H9 (cell line): ENCODE results near the gene SPTY2D1. TPM values are rescaled to one million over a fixed set of nuclear protein-coding genes. Genes with fewer than 3 reads are reported as not detected.

Experiments
- DNase-seq: peaks from one replicate; pipeline ENCODE4 v3.0.0-alpha.2; 2017
- H2AFZ ChIP-seq: one replicate; pipeline ENCODE4 v1.6.1; 2013; ENCODE audit warnings: mild to moderate bottlenecking, low read length, control low read depth, moderate library complexity
- H2AK5ac ChIP-seq: 2 replicates; pipeline ENCODE4 v1.6.1; 2013; ENCODE audit warnings: low read length, control low read depth, mixed read lengths; ENCODE audit not compliant: insufficient read length
- H2BK120ac ChIP-seq: one replicate; pipeline ENCODE4 v1.6.1; 2013; ENCODE audit warnings: low read depth, mild to moderate bottlenecking, low read length, control low read depth, inconsistent platforms; ENCODE audit not compliant: poor library complexity, severe bottlenecking
- H2BK12ac ChIP-seq: 2 replicates; pipeline ENCODE4 v1.6.1; 2013; ENCODE audit warnings: low read length, control low read depth, mixed read lengths, low read depth; ENCODE audit not compliant: insufficient read length
- H2BK15ac ChIP-seq: 2 replicates; pipeline ENCODE4 v1.6.1; 2013; ENCODE audit warnings: low read depth, low read length, control low read depth
- H2BK20ac ChIP-seq: one replicate; pipeline ENCODE4 v1.6.1; 2013; ENCODE audit warnings: low read depth, mild to moderate bottlenecking, low read length, control low read depth, inconsistent platforms; ENCODE audit not compliant: poor library complexity, severe bottlenecking
- H2BK5ac ChIP-seq: 2 replicates; pipeline ENCODE4 v1.6.1; 2013; ENCODE audit warnings: low read length, control low read depth, mixed read lengths; ENCODE audit not compliant: insufficient read length
- H3K14ac ChIP-seq: 2 replicates; pipeline ENCODE4 v1.6.1; 2013; ENCODE audit warnings: low read length, control low read depth; ENCODE audit not compliant: insufficient read depth
- H3K18ac ChIP-seq: 2 replicates; pipeline ENCODE4 v1.6.1; 2013; ENCODE audit warnings: low read depth, mild to moderate bottlenecking, mixed read lengths, low read length, control low read depth; ENCODE audit not compliant: insufficient read length
- H3K23ac ChIP-seq: 2 replicates; pipeline ENCODE4 v1.6.1; 2013; ENCODE audit warnings: low read length, control low read depth, mixed read lengths, low read depth; ENCODE audit not compliant: insufficient read length
- H3K23me2 ChIP-seq: 2 replicates; pipeline ENCODE4 v1.6.1; 2013; ENCODE audit warnings: low read depth, mild to moderate bottlenecking, mixed read lengths, low read length, control low read depth; ENCODE audit not compliant: insufficient read length, poor library complexity, severe bottlenecking
- H3K27ac ChIP-seq: 2 replicates; pipeline ENCODE4 v1.5.1; 2013; ENCODE audit warnings: low read length, control low read depth, mixed read lengths, low read depth; ENCODE audit not compliant: insufficient read length
- H3K27me3 ChIP-seq: 2 replicates; pipeline ENCODE4 v1.6.1; 2013; ENCODE audit warnings: low read length, control low read depth, inconsistent platforms; ENCODE audit not compliant: insufficient read depth
- H3K4ac ChIP-seq: 2 replicates; pipeline ENCODE4 v1.6.1; 2013; ENCODE audit warnings: low read depth, mild to moderate bottlenecking, control low read depth, inconsistent platforms, low read length, moderate library complexity
- H3K4me1 ChIP-seq: 2 replicates; pipeline ENCODE4 v1.6.1; 2013; ENCODE audit warnings: low read length, control low read depth, inconsistent platforms; ENCODE audit not compliant: insufficient read depth
- H3K4me2 ChIP-seq: 2 replicates; pipeline ENCODE4 v1.6.1; 2013; ENCODE audit warnings: low read length, control low read depth, mixed read lengths; ENCODE audit not compliant: insufficient read length, insufficient read depth
- H3K56ac ChIP-seq: 2 replicates; pipeline ENCODE4 v1.6.1; 2013; ENCODE audit warnings: low read depth, mild to moderate bottlenecking, mixed read lengths, low read length, control low read depth; ENCODE audit not compliant: insufficient read length
- H3K79me1 ChIP-seq: 2 replicates; pipeline ENCODE4 v1.6.1; 2013; ENCODE audit warnings: low read depth, mild to moderate bottlenecking, moderate library complexity, low read length, control low read depth, inconsistent platforms; ENCODE audit not compliant: insufficient read depth, poor library complexity, severe bottlenecking
- H3K79me2 ChIP-seq: 2 replicates; pipeline ENCODE4 v1.6.1; 2013; ENCODE audit warnings: low read length, control low read depth, inconsistent platforms; ENCODE audit not compliant: insufficient read depth
- H3K9ac ChIP-seq: 2 replicates; pipeline ENCODE4 v1.6.1; 2013; ENCODE audit warnings: low read length, control low read depth, mixed read lengths; ENCODE audit not compliant: insufficient read length; ENCODE audit errors: extremely low read depth
- H3K9me3 ChIP-seq: one replicate; pipeline ENCODE4 v1.6.1; 2013; ENCODE audit warnings: low read depth, low read length, inconsistent platforms; ENCODE audit not compliant: control insufficient read depth
- H3T11ph ChIP-seq: one replicate; pipeline ENCODE4 v1.6.1; 2013; ENCODE audit warnings: mild to moderate bottlenecking, low read length, control low read depth, inconsistent platforms
- H4K20me1 ChIP-seq: one replicate; pipeline ENCODE4 v1.6.1; 2013; ENCODE audit not compliant: control insufficient read depth, insufficient read length, insufficient read depth
- H4K5ac ChIP-seq: 2 replicates; pipeline ENCODE4 v1.6.1; 2013; ENCODE audit warnings: low read depth, mild to moderate bottlenecking, mixed read lengths, low read length, control low read depth; ENCODE audit not compliant: insufficient read length
- H4K8ac ChIP-seq: replicated peaks from 2 replicates; pipeline ENCODE4 v1.6.1; 2013; ENCODE audit warnings: low read length, control low read depth, mixed read lengths, low read depth; ENCODE audit not compliant: insufficient read length
- H4K91ac ChIP-seq: 2 replicates; pipeline ENCODE4 v1.6.1; 2013; ENCODE audit warnings: low read depth, mild to moderate bottlenecking, moderate library complexity, mixed read lengths, low read length, control low read depth; ENCODE audit not compliant: insufficient read length
- H3K27ac Mint-ChIP-seq, 3 experiments: 2 replicates in 2 of 3; 3 replicates in 1 of 3; pipeline ENCODE4 v1.8.0; 2020 to 2021; ENCODE audit warnings: mixed read lengths in 3 of 3, mild to moderate bottlenecking in 1 of 3, moderate library complexity in 1 of 3
- H3K27me3 Mint-ChIP-seq: 2 replicates; pipeline ENCODE4 v1.8.0; 2021; ENCODE audit warnings: low read depth, mild to moderate bottlenecking, moderate library complexity, mixed read lengths
- H3K36me3 Mint-ChIP-seq, 3 experiments: 2 replicates in 2 of 3; 3 replicates in 1 of 3; pipeline ENCODE4 v1.8.0; 2020 to 2021; ENCODE audit warnings: low read depth in 3 of 3, mixed read lengths in 3 of 3; ENCODE audit not compliant: insufficient read depth in 1 of 3
- H3K4me1 Mint-ChIP-seq, 2 experiments: 2 replicates each; pipeline ENCODE4 v1.8.0; 2020; ENCODE audit warnings: mixed read lengths in 2 of 2
- H3K4me3 Mint-ChIP-seq, 2 experiments: 2 replicates in 1 of 2; 3 replicates in 1 of 2; pipeline ENCODE4 v1.8.0; 2020 to 2021; ENCODE audit warnings: mild to moderate bottlenecking in 2 of 2, mixed read lengths in 2 of 2, moderate library complexity in 1 of 2
- H3K9me3 Mint-ChIP-seq, 2 experiments: 2 replicates in 1 of 2; 3 replicates in 1 of 2; pipeline ENCODE4 v1.8.0; 2020; ENCODE audit warnings: mild to moderate bottlenecking in 2 of 2, mixed read lengths in 2 of 2, moderate library complexity in 1 of 2
- WGBS: extraction: QIAGEN DNeasy Blood & Tissue Kit; methylation state at CpG from one replicate; pipeline ENCODE4 v1.1.7; 2013; ENCODE audit warnings: missing lambda C conversion rate, low lambda C conversion rate, mixed read lengths; ENCODE audit not compliant: insufficient read length; ENCODE audit errors: extremely low coverage; 5-methylcytosine and 5-hydroxymethylcytosine counted together
- total RNA-seq: library from RNA; stranded (reverse); gene quantifications from 2 replicates; pipeline ENCODE4 v1.2.1, GENCODE V29; 2021
- TF ChIP-seq, protein P1 (sequence below): fragments of 200-600 bp; sonication (generic); conservative IDR thresholded peaks from 3 replicates; pipeline ENCODE4 v1.8.0; 2021; ENCODE audit warnings: antibody characterized with exemption, mild to moderate bottlenecking

The SPTY2D1 gene
- total RNA-seq, 1 experiment from 2014 or later, result 15.9 TPM

DNA sequence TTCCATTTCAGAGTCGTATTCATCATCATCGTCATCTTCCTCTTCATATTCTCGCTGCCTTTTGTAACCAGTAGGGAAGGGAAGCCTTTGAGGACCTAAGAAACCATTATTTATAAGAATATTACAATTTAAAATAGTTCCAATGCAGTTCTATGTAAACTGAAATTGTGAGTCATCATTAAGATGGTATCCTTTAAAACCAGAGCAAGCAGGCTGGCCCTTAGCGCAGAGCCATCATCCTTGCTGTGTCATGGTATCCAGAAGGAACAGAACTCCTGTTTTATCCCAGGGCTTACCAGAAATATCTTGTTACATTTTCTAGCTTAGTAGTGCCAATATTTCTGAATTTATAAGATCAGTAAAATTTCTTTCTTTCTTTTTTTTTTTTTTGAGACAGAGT lies 21.7 kb downstream of the SPTY2D1 start:
- H2BK20ac ChIP-seq, result no peak overlapping the region
- H3K4me3 Mint-ChIP-seq, result no peak overlapping the region
- H2BK5ac ChIP-seq, result no peak overlapping the region
- no peak overlapping the region for H4K5ac ChIP-seq
- H3K4me2 ChIP-seq, result no peak overlapping the region
- DNase-seq, result no peak
- no peaks in the 10 kb centered on the region for H3K23me2 ChIP-seq
- H3K27me3 Mint-ChIP-seq, result no peaks in the 10 kb centered on the region
- H2AFZ ChIP-seq, result no peak overlapping the region
- H3K23ac ChIP-seq, result no peak overlapping the region
- H4K91ac ChIP-seq, result no peak overlapping the region
- no peaks in the 10 kb centered on the region for H3K4me1 ChIP-seq
- no peak overlapping the region for H2BK120ac ChIP-seq
- no peaks in the 10 kb centered on the region for H3K9me3 ChIP-seq
- no peak overlapping the region for H2BK15ac ChIP-seq
- H3T11ph ChIP-seq, result no peak overlapping the region
- H3K18ac ChIP-seq, result no peak overlapping the region
- no peaks in the 10 kb centered on the region for H3K9me3 Mint-ChIP-seq
- peaks cover 2% of the 10 kb centered on the region in 2 experiments for H3K4me1 Mint-ChIP-seq
- H3K27ac ChIP-seq, result no peak overlapping the region
- no peaks in the 10 kb centered on the region for H3K27me3 ChIP-seq
- H3K4ac ChIP-seq, result no peak overlapping the region
- WGBS, result no CpG with 5 or more reads among the region's 4 CpGs
- no peak overlapping the region for H3K14ac ChIP-seq
- no peak overlapping the region for H4K8ac ChIP-seq
- no peak overlapping the region for H3K27ac Mint-ChIP-seq
- H3K79me2 ChIP-seq, result no peaks in the 10 kb centered on the region
- H3K9ac ChIP-seq, result no peak overlapping the region
- no peaks in the 10 kb centered on the region for H4K20me1 ChIP-seq
- no peak overlapping the region for H3K56ac ChIP-seq
- no peaks in the 10 kb centered on the region for H3K79me1 ChIP-seq
- peaks cover 6 to 40% (median 29%) of the 10 kb centered on the region in 3 experiments; a peak in 6 of 7 replicates for H3K36me3 Mint-ChIP-seq
- H2AK5ac ChIP-seq, result no peak overlapping the region
- H2BK12ac ChIP-seq, result no peak overlapping the region
- TF ChIP-seq, protein P1, sequence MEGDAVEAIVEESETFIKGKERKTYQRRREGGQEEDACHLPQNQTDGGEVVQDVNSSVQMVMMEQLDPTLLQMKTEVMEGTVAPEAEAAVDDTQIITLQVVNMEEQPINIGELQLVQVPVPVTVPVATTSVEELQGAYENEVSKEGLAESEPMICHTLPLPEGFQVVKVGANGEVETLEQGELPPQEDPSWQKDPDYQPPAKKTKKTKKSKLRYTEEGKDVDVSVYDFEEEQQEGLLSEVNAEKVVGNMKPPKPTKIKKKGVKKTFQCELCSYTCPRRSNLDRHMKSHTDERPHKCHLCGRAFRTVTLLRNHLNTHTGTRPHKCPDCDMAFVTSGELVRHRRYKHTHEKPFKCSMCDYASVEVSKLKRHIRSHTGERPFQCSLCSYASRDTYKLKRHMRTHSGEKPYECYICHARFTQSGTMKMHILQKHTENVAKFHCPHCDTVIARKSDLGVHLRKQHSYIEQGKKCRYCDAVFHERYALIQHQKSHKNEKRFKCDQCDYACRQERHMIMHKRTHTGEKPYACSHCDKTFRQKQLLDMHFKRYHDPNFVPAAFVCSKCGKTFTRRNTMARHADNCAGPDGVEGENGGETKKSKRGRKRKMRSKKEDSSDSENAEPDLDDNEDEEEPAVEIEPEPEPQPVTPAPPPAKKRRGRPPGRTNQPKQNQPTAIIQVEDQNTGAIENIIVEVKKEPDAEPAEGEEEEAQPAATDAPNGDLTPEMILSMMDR, result no peak
